Measurements from ENCODE around the gene CEBPA. TPM values are rescaled to one million over a fixed set of nuclear protein-coding genes. Genes with fewer than 3 reads are reported as not detected.

The CEBPA gene
- total and polyA plus RNA-seq, 7 donors: 2.9 to 64.3 (median 16.1) TPM

- TF ChIP-seq CTCF (IDR thresholded peaks at IDR 0.05) (no peak), EP300 (IDR thresholded peaks at IDR 0.05) (no peak), POLR2AphosphoS5 (IDR thresholded peaks at IDR 0.05) (no peak), POLR2A (IDR thresholded peaks at IDR 0.05) (no peak)
- no peak overlapping the region for H3K27ac ChIP-seq
- WGBS, 2 donors: 87 to 93% methylated on average over 17 of the region's 17 CpGs
Observed at GRCh38 chr19:33279430-33280350, 22.6 kb downstream of the CEBPA start.

GRCh38 chr19:33278403-33279269 is 23.7 kb downstream of the CEBPA start:
- no peaks in the 10 kb centered on the region for H3K27me3 ChIP-seq
- DNase-seq: no peak
- 67 to 77% methylated on average over 9 of the region's 9 CpGs for WGBS, 2 donors
- H3K4me1 ChIP-seq: peaks cover 0 to 3% (median 0%) of the 10 kb centered on the region in 4 donors
- H3K27ac ChIP-seq: no peak overlapping the region
- TF ChIP-seq POLR2A (IDR thresholded peaks at IDR 0.05) (no peak), POLR2AphosphoS5 (IDR thresholded peaks at IDR 0.05) (no peak)
- no peak overlapping the region for H3K4me3 ChIP-seq
- H3K9me3 ChIP-seq: no peaks in the 10 kb centered on the region
- intact Hi-C loops (cut with DNase I): no loop called here
- no peaks in the 10 kb centered on the region for H3K36me3 ChIP-seq

More at GRCh38 chr19:33279430-33280350, 22.6 kb downstream of the CEBPA start:
- no peak for DNase-seq
- Histone ChIP-seq H3K4me1 (no peaks in the 10 kb centered on the region), H3K27me3 (no peaks in the 10 kb centered on the region), H3K4me3 (no peak overlapping the region), H3K9me3 (no peaks in the 10 kb centered on the region), H3K36me3 (no peaks in the 10 kb centered on the region)
- intact Hi-C loops (cut with DNase I): no loop called here

- no peak for DNase-seq
- peaks cover 0 to 5% (median 0%) of the 10 kb centered on the region in 4 donors for H3K4me1 ChIP-seq
- H3K36me3 ChIP-seq: no peaks in the 10 kb centered on the region
- intact Hi-C loops (cut with DNase I): no loop called here
- no peaks in the 10 kb centered on the region for H3K9me3 ChIP-seq
- TF ChIP-seq POLR2AphosphoS5 (IDR thresholded peaks at IDR 0.05): no peak
- TF ChIP-seq CTCF (IDR thresholded peaks at IDR 0.05): no peak
- no peak for TF ChIP-seq POLR2A (IDR thresholded peaks at IDR 0.05)
- no peak for TF ChIP-seq EP300 (IDR thresholded peaks at IDR 0.05)
- 89 to 90% methylated on average over 4 of the region's 4 CpGs for WGBS, 2 donors
- H3K4me3 ChIP-seq: no peak overlapping the region
- H3K27ac ChIP-seq: no peak overlapping the region
- H3K27me3 ChIP-seq: no peaks in the 10 kb centered on the region
Observed at GRCh38 chr19:33278023-33278402, 24.3 kb downstream of the CEBPA start.

GRCh38 chr19:33277434-33277833 is 24.9 kb downstream of the CEBPA start:
- H3K4me1 ChIP-seq: peaks cover 0 to 5% (median 0%) of the 10 kb centered on the region in 4 donors
- WGBS, 2 donors: 91 to 95% methylated on average over 12 of the region's 12 CpGs
- intact Hi-C loops (cut with DNase I): no loop called here
- no peak for DNase-seq
- no peak overlapping the region for H3K4me3 ChIP-seq
- H3K27me3 ChIP-seq: no peaks in the 10 kb centered on the region
- no peak overlapping the region for H3K27ac ChIP-seq
- TF ChIP-seq EP300 (IDR thresholded peaks at IDR 0.05) (no peak), CTCF (IDR thresholded peaks at IDR 0.05) (no peak), POLR2AphosphoS5 (IDR thresholded peaks at IDR 0.05) (no peak), POLR2A (IDR thresholded peaks at IDR 0.05) (no peak)
- no peaks in the 10 kb centered on the region for H3K9me3 ChIP-seq
- H3K36me3 ChIP-seq: no peaks in the 10 kb centered on the region
